Measurements from ENCODE around the gene PNPLA8. TPM values are rescaled to one million over a fixed set of nuclear protein-coding genes. Genes with fewer than 3 reads are reported as not detected.
"Not testable (repeated sequence)": the region's sequence is repeated elsewhere in the genome, so short reads cannot be mapped to it uniquely, and the experiment has no call there.

The PNPLA8 gene
- polyA plus RNA-seq, 10 donors = 22.7 to 29.4 (median 24.7) TPM

DNA sequence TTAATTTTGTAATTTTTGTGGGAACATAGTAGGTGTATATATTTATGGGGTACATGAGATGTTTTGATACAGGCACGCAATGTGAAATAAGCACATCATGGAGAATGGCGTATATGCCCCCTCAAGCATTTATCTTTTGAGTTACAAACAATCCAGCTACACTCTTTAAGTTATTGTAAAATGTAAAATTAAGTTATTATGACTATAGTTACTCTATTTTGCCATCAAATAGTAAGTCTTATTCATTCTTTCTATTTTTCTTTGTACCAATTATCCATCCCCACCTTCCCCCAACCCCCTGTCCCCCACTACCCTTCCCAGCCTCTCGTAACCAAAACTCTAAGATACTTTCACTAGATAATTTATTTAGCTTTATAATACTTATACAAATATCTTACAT, 7.8 kb upstream of the PNPLA8 start:
- DNase-seq = no peak

DNA sequence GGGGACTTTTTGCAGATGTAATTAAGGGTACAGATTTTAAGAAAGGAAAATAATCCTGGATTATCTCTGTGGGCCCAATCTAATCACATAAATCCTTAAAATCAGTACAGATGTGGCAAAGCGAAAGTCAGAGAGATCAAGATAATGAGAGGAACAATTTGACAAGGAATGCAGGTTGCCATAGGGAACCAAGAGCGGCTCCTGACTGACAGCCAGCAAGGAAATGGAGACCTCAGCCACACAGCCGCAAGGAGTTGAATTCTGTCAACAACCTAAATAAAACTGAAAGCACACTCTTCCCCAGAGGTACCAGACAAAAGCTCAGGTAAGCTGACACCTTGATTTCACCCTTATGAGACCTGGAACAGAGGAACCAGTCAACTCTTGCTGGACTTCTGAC, 3.4 kb upstream of the PNPLA8 start:
- DNase-seq = no peak

DNA sequence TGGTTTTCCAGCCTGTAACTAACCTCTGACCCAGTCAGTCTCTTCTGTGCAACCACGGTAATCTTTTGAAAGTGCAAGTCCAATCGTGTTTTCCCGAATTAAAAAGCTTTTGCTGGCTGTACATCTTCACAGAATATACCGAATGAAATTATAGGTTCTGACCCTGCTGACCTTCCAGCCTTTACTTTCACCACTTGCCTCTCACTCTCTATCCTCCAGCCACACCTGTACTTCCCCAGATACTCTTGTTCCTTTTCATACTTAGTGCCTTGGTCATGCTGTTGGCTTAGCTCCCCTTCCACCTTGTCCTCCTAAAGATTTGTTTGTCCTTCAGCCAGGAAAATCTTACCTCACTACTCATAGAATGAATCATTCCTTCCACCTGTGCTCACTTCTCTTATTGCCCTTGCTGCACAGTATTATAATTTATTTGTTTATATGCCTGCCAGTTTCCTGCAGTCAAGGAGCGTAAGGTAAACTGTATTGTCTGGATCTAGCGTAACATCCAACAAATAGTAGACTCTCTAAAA, 2.3 kb upstream of the PNPLA8 start:
- no peak for DNase-seq

DNA sequence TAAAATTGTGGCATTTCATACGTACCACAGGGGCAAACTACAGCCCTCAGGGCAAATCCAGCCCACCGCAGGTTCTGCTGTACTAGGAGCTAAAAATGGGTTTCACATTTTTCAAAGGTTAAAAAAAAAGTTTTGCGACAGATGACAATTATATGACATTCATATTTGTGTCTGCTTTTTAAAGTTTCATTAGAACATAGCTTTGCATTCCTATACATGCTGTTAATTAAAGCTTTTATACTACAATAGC, 758 bp upstream of the PNPLA8 start:
- no peak for DNase-seq

DNA sequence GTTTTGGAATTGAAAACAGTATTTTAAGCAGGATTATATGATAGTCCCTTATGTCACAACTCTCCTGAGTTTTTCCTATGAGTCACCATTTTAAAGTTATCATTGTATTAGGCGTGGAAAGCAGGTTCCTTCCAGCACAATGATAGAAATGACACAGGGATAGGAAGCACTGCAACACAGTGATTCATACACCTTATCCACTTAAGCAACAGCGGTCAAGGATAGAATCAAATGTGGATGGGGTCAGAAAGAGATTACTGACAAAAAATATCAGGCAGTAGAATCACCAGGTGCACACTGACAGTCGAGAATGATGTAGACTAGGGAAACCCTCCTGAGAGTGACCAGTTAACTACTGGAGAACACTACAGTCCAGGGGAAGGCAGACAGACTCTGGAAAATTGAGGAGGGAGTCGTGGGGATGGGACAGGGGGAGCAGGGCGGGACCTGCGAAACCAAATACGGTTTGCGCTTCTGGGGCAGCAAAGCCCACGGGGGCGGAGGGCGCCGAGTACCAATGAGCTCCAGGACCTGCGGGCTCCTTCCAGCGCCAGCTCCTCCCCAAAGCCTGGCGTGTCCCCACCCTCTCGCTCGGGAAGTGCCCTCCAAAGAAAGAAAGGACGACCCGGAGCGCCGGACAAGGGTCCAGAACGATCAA, 479 bp downstream of the PNPLA8 start:
- no peak for DNase-seq

DNA sequence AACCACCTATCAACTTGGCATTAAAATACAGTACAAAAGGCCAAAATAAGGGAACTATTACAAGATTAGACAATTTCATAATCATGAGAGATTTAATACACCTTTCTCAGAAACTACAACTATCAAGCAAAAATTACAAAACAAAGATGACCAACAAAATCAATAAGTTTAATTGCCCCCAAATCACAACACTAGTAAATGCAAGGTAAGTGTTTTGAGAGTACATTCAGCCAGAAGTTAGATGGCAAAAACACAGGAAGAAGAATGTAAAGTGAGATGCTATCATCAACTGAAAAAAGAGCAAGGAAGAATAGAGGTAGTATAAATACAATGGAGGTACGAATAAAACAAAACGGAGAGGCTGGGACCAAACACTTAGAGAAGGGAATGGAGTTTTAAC, 3.2 kb downstream of the PNPLA8 start:
- no peak for DNase-seq

DNA sequence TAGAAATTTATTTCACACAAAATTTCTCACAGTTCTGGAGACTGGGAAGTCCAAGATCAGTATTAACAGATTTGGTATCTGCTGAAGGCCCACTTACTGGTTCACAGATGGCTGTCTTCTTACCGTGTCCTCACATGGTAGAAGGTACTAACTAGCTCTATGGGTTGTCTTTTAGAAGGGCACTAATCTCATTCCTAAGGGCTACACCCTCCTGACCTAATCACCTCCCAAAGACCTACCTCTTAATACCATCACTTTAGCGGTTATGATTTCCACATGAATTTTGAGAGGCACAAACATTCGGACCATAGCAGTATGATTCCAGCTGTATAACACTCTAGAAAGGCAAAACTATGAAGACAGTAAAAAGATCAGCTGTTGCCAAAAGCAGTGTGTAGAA, 8.0 kb downstream of the PNPLA8 start:
- DNase-seq = no peak

DNA sequence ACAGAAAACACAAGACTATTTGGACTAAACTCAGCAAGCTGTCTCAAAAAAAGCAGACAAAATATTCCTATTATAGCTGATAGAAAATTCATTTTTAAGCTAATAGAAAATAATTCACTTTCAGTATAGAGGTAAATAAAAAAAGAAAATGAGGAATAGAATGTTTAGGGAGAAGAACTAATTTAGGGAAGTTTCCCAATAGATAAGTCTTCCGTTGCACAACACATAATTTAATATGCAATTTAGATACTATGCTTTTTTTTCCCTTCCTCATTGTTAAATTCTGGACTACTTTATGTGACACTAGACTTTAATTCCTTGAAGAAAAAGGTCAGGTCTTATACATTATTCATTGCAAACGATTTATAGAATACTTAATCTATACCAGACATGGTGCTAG, 10.3 kb downstream of the PNPLA8 start:
- no peak for DNase-seq

DNA sequence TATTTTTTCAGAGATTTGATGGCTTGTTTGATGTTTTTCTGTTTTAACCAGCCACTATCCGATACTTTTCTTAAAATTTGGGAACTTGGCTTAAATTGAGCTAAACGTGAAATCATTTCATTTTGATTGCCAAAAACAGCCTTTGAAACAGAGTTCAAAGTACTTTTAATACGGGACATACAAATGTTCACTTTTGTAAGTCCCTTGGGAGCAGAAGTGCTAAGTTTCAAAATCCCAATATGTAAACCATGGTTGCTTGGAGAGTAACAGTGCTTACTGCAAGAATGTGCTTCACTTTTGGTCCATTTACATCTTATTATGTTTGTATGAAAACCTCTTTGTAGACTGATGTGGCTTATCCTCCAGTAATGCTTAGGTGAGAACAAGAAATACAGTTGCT, 10.9 kb downstream of the PNPLA8 start:
- DNase-seq = no peak

DNA sequence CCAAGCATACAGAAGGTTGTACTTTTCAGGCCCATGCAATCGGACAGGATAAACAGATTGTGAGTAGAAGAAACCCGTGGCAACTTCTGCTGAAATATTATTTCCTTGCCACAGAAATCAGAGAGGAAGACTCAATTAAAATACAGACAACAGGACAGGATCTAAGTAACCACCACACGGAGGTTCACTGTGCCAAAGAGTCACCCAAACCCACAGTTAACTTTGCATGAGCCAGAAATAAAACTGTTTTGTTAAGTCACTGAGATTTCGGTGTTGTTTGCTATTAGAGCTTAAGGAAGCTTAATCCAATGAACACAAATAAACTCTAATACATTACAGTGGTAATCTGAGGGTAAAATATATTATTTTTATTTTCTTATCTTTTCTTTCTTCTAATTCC, 14.0 kb downstream of the PNPLA8 start:
- DNase-seq = no peak

DNA sequence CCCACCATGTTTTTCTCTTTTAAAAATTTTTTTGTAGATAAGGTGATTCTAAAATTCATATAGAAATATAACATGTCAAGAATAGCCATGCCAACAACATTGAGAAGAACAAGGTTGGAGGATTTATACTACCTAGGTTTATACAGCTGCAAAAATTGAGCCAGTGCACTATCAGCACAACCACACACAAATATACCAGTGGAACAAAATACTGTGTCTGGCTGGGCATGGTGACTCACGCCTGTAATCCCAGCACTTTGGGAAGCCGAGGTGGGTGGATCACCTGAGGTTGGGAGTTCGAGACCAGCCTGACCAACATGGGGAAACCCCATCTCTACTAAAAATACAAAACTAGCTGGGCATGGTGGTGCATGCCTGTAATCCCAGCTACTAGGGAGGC, 21.4 kb downstream of the PNPLA8 start:
- not testable (repeated sequence) for DNase-seq

DNA sequence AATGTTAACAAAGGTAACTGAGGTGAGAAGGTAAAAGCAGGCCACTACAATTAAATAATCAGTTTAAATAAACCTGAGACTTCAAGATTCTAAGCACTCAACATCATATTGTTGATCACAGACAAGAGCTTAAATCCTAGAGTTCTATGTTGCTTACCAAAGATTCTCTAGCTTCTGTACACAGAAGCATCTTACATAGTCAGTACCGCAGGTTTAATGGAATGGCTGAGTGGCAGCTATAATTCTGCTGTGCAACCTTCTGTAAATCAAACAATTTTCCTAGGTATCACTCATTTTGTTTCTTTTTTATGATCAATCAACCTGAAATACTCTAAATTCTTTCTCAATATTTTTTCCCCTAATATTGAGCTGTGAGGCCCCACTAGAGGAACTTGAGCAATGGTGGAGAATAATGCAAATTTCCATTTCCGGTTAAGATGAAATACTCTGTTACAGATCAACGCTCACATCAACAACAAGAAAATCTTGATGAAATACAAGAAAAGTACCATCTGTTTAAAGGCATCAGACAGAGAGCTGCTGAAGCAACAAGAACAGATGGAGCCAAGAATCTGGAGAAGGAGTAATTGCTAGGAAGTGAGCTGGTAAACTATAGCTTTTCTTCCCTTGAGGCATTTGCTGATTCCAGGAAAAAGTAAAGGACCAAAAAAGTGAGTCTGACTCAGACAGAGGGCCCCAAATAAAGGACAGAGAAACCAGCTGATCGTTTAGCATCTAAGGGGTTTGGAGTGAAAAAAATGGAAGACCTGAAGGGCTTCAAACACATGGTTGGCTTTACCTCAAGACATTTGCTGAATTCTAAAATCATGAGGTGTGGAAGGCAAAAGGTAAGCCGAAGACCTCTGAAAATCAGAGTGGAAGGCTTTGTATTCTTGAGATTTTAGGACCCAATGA, 22.6 kb downstream of the PNPLA8 start:
- peak in 1 of 3 donors; percentile 7 for DNase-seq

DNA sequence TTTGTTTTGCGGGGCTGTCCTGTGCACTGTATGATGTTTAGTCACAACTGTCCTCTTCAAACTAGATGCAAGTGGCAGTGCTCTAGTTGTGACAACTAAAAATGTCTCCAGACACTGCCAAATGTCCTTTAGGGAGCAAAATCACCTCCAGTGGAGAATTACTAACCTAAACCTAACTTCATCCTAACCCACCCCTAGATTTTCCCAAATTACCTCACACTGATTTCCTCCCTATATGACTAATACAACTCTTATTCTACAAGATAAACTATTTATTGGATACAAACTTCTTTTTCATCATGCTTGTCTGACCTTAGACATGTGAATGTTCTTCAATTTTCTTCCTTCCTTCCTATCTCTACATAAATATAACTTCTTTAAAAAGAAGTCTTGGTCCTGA, 26.4 kb downstream of the PNPLA8 start:
- no peak for DNase-seq

DNA sequence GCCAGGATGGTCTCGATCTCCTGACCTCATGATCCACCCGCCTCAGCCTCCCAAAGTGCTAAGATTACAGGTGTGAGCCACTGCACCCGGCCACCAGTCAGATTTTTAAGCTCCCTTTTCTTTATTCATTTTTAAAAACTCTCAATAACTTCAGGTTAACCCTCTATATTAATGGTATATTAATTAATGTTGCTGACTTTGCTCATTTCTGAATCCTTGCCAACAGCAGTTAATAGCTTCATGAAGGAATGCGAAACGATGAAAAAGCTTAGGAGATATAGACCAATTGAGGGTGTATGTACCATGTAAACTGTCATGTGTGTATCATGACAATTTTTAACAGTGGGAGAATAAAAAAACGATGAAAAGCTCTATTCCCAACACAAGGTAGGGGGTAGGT, 27.5 kb downstream of the PNPLA8 start:
- no peak for DNase-seq

DNA sequence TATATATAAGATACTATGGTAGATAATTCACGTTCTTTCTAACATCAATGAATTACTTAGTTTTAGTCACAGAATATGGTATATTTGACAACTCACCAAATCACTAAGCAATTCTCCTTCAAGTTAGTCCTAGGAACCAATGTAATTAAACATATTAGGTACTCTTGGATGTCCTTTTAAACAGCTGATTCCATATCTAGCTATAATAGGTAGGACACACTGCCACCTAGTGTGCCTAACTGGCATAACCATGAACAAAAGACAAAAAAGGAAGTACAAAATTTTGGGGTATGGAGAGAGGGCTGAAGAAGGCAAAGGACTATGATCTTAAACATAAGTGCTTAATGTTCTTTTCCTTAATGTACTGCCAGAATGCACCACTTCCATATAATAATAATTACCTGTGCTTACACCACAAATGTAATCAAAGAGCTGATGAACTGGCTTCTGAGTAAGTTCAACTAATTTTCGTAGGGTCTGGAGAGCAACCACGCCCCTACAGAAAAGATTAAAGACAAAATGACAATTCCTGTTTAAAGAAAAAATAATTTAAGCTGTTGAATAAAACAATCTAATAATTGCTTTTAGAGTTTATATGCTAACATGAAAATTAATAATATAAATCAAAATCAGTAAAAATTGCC, 28.7 kb downstream of the PNPLA8 start:
- peak; percentile 41 to 67 (median 54) for DNase-seq

DNA sequence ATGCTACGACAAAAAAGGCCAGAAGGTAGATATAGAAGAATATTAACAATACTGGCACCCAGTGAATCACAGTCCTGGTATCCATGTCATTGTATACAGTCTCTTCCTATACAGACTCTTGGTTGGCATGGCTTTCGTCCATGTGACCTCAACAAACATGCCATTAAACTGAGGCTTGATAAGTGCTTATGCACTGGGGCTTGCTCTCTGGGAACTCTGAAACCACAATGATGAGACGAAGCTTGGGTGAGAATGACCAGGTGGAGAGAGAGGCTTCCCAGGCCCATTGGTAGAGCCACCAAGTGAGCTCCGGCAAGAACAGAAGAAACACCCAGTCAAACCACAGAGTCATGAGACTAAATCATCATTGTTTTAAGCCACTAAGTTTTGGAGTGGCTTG, 33.2 kb downstream of the PNPLA8 start:
- DNase-seq = no peak

DNA sequence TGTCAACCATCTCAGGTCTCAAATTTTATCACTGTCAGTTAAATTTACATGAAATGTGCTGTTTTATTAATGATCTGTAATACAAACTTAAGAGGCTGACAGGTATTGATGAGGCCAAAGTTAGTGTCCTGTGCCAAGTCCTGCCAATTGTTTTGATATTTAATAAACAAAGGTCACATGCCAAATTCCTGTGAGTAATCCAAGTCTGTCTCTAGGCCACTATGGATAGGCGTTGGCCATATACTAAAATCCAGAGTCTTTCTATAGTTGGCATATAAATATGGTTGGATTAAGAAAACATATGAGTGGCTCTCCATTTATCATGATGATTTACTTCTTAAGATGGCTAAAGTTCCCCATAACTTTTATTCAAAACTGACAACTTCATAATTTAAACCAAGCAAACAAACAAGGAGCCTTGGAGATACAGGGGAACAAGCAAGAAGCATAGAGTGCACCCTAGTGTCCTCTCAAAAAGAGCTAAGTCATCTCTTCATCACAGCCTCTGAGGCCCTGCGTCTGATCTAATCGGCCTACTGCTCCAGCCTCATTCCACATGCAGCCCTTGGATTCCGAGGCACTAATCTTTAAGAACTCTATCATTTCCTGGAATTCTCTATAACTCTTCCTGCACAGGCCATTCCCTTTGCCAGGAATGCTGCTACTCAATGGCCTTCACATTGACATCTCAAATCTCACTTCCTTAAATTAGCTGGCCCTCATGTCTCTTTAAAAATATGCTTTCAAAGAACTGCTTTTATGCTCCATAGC, 37.0 kb downstream of the PNPLA8 start:
- no peak for DNase-seq

DNA sequence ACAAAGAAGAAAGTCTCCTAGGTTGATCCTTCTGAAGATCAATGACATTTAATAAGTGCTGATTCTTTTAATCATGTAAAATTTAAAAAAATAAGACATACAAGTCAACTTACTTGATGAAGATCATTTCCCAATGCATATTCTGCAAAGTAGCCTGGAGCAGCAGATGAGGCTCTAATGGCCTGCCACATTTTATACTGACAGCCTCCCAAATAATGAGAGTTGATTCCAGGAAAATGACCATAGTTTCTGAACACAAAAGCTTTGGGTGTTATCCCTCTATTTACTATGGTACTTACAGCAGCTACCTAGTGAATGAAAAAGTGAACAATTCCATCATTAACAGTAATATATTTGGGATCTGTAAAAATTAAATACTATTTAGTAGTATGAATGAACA, 38.3 kb downstream of the PNPLA8 start:
- DNase-seq = no peak

DNA sequence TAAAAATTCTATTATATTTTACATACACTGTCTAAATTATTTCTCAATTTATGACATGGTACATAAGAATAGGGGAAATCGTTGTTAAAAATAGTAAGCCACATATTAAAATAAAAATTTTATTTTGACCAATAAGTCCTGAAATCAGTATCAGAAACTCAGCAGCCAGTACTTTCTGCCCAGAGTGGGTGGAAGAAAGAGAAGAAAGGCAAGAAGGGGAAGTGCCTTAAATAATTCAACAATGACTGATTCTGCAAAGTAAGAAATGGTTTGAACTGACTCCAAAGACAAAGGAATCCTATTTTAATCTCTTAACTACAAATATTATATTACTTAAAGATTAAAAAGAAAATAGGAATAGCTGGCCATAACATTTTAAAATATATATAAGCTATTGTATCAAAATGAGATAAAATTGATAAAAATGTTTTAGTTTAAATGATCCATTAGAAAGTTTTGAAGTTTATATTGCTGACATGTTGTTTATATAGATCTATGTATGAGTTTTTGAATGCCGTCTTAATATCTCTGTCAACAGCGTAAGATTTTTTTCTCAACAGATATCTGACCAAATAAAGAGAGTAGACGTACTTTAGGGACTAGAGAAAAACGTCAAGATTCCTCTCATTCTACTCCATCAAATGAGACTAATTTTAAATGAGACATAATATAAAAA, 39.5 kb downstream of the PNPLA8 start:
- DNase-seq = no peak

DNA sequence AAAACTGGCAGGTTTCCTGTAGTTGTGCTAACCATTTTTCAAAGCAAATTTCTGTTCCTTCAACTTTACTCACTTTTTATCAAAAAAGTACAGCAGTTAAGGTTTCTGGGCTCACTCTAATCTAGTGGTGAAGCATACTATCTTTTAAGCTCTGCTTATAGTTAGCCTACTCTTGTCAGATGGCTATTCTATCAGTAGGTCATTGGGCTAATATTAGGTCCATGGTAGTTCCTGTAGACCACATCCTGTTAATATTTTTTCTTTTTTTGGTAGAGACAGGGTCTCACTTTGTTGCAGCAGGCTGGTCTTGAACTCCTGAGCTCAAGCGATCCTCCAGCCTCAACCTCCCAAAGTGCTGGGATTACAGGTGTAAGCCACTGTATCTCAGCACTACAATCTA, 41.8 kb downstream of the PNPLA8 start:
- DNase-seq = no peak

DNA sequence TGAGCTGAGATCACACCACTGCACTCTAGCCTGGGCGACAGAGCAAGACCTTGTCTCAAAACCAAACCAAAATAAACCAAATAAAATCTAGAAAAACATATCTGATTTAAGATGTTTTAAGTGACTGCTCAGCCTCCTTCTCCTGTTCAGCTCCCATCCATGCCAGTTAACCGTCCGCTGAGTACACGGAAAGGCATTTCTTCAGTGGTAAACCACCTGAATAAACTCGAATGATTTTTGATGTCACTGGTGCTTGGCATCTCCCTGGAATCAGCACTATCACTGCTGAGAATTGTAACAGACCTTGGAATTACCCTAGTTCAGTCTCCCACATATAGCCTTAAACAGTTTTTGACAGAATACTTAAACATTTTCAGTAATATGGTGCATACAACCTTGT, 45.6 kb downstream of the PNPLA8 start:
- DNase-seq = no peak

DNA sequence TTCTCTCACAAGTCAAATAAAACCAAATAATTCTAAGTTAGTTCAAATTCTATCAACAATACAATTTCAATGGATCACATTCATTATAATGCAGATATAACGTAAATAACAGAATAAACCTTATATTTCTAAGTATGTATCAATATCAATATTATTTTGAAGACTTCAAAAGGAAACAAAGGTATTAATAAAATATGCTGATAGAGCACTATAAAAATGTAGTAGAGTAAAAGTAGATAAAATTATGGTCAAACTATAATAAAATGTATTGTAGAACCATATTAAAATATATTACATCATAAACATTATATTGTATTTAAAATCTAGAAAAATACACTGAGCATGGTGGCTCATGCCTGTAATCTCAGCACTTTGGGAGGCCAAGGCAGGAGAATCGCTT, 46.2 kb downstream of the PNPLA8 start:
- DNase-seq = no peak

Measured in muscle of back (tissue), 11 donors.